Stomach (tissue), 4 donors: ENCODE results near the gene DCT.

ENCODE experiments used
- POLR2A ChIP-seq, 4 donors: fragments of 450-650 bp; IDR thresholded peaks; one replicate each; pipeline ENCODE4 v1.6.1; 2016; ENCODE audit warnings: antibody characterized with exemption in 4 of 4, control low read depth in 2 of 4, mild to moderate bottlenecking in 1 of 4, moderate library complexity in 1 of 4
- POLR2AphosphoS5 ChIP-seq, 3 donors: sonication (generic); formaldehyde crosslinking; IDR thresholded peaks; one replicate each; pipeline ENCODE4 v1.6.1; 2016; ENCODE audit warnings: antibody characterized with exemption in 3 of 3
- TF ChIP-seq, protein P1 (sequence below), 7 experiments: fragments of 450-650 bp in 4 of 7; fragments of 200-600 bp in 3 of 7; sonication (generic) in 3 of 7; IDR thresholded peaks; one replicate each; pipeline ENCODE4 v1.5.1; 2016 to 2019; ENCODE audit warnings: antibody characterized with exemption in 7 of 7, control low read depth in 2 of 7, mild to moderate bottlenecking in 1 of 7

DNA sequence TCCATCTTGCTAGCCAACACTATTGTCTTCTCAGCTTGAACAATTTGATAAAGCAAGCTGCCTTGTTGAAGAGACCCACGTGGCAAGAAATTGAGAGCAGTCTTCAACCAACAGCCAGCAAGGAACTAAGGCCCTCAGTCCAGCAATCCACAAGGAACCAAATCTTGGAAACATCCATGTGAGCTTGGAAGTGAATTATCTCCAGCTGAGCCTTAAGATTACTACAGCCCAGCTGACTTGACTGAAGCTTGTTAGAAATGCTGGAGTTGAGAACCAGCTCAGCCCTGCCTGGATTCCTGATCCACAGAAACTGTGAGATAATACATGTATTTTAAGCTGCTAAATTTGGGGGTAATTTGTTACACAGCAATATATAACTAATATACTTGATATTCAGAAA is 26.2 kb upstream of the DCT start:
- TF ChIP-seq POLR2AphosphoS5 (IDR thresholded peaks at IDR 0.05) (no peak), POLR2A (IDR thresholded peaks at IDR 0.05) (no peak)
- TF ChIP-seq, protein P1, sequence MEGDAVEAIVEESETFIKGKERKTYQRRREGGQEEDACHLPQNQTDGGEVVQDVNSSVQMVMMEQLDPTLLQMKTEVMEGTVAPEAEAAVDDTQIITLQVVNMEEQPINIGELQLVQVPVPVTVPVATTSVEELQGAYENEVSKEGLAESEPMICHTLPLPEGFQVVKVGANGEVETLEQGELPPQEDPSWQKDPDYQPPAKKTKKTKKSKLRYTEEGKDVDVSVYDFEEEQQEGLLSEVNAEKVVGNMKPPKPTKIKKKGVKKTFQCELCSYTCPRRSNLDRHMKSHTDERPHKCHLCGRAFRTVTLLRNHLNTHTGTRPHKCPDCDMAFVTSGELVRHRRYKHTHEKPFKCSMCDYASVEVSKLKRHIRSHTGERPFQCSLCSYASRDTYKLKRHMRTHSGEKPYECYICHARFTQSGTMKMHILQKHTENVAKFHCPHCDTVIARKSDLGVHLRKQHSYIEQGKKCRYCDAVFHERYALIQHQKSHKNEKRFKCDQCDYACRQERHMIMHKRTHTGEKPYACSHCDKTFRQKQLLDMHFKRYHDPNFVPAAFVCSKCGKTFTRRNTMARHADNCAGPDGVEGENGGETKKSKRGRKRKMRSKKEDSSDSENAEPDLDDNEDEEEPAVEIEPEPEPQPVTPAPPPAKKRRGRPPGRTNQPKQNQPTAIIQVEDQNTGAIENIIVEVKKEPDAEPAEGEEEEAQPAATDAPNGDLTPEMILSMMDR (IDR thresholded peaks at IDR 0.05), result no peak
